Heart left ventricle (tissue), 16 donors: ENCODE measurements around the gene LRFN3. TPM values are rescaled to one million over a fixed set of nuclear protein-coding genes. Genes with fewer than 3 reads are reported as not detected.
A peak's percentile ranks its signal among the peaks of the same experiment; 100 is the strongest.
"Not testable (repeated sequence)": the region's sequence is repeated elsewhere in the genome, so short reads cannot be mapped to it uniquely, and the experiment has no call there.

Experiments used
- ATAC-seq, 4 donors: fragments of 200-7000 bp; cut with Tn5 transposase; one replicate each; pipeline ENCODE4 v1.9.1; 2020 to 2022; ENCODE audit warnings: moderate library complexity in 4 of 4, mild to moderate bottlenecking in 3 of 4, moderate number of reproducible peaks in 1 of 4
- DNase-seq, 5 donors: peaks; one replicate each; pipeline ENCODE4 v3.0.0-alpha.2; 2020
- H3K27ac ChIP-seq, 12 donors: fragments of 200-600 bp; sonication (generic) in 4 of 12; one replicate each; pipeline versions ENCODE4 v1.5.0 to v1.8.0; 2016 to 2022; ENCODE audit warnings: mild to moderate bottlenecking in 2 of 12
- H3K27me3 ChIP-seq, 9 donors: fragments of 200-600 bp; sonication (generic) in 2 of 9; one replicate each; pipeline versions ENCODE4 v1.5.1 to v1.8.0; 2016 to 2022; ENCODE audit warnings: mild to moderate bottlenecking in 3 of 9
- H3K36me3 ChIP-seq, 9 donors: fragments of 200-600 bp; sonication (generic) in 2 of 9; one replicate each; pipeline versions ENCODE4 v1.5.0 to v1.8.0; 2018 to 2022; ENCODE audit warnings: mild to moderate bottlenecking in 2 of 9
- H3K4me1 ChIP-seq, 12 donors: fragments of 200-600 bp; sonication (generic) in 4 of 12; one replicate each; pipeline versions ENCODE4 v1.5.0 to v1.8.0; 2016 to 2022; ENCODE audit warnings: mild to moderate bottlenecking in 3 of 12
- H3K4me3 ChIP-seq, 12 donors: fragments of 200-600 bp; sonication (generic) in 4 of 12; one replicate each; pipeline versions ENCODE4 v1.5.0 to v1.8.0; 2017 to 2022; ENCODE audit warnings: mild to moderate bottlenecking in 9 of 12, moderate library complexity in 4 of 12
- H3K9me3 ChIP-seq, 12 donors: fragments of 200-600 bp; sonication (generic) in 4 of 12; one replicate each; pipeline versions ENCODE4 v1.5.0 to v1.8.0; 2016 to 2022; ENCODE audit warnings: mild to moderate bottlenecking in 1 of 12
- CTCF ChIP-seq, 12 donors: fragments of 200-600 bp; sonication (generic) in 4 of 12; IDR thresholded peaks; one replicate each; pipeline versions ENCODE4 v1.5.0 to v1.8.0; 2018 to 2022; ENCODE audit warnings: antibody characterized with exemption in 12 of 12, mild to moderate bottlenecking in 5 of 12
- POLR2A ChIP-seq, 2 donors: fragments of 450-650 bp; IDR thresholded peaks; one replicate each; pipeline ENCODE4 v1.6.1; 2017; ENCODE audit warnings: antibody characterized with exemption in 2 of 2, mild to moderate bottlenecking in 2 of 2, moderate library complexity in 2 of 2
- WGBS, 4 donors: extraction: QIAGEN DNeasy Blood & Tissue Kit in 2 of 4; methylation state at CpG; one replicate each; pipeline versions ENCODE4 v1.1.5 to v1.1.7; 2013 to 2018; 5-methylcytosine and 5-hydroxymethylcytosine counted together
- intact Hi-C, 10 donors: fragments of 100-400 bp; cut with DNase I; formaldehyde crosslinking; loops; one replicate each; pipeline versions ENCODE4 v1.11.1 to v1.14.2; 2022
- polyA plus RNA-seq, 2 donors: library from polyadenylated mRNA; stranded (reverse); fragments of 200-250 nt; gene quantifications; one replicate each; pipeline ENCODE4 v1.2.3, GENCODE V29; 2013
- total RNA-seq, 9 donors: library from RNA; depleted of rRNA in 2 of 9; stranded (reverse); fragments of >200 nt in 2 of 9; fragmentation: NEBNext Ultra II Directional in 3 of 9; extraction: Animal tissue kit (Norgen Biotek cat#: 25700) in 3 of 9; gene quantifications; one replicate each; pipeline versions ENCODE4 v1.1.0 to v1.2.4, GENCODE V29; 2016 to 2023
- donor health status: ischemic (EF 13 %, LVEDD 7.1; RV severe dilation, severe dysfunction).
- donor health status: healthy with polysubstance abuse.
- donor health status: DM: no; HTN: yes; CAD: no.
- donor health status: DM: no; HTN: no; CAD: no.
- donor health status: ischemic (EF 25% LVEDD 6.9; RV normal size, moderate dysfunction).
- donor health status: ischemic (EF 25% LVEDD 5.7; RV mildly dilated, moderate dysfunction).
- donor health status: healthy.
- donor health status: DM: yes; HTN: yes; CAD: no.
- donor health status: ischemic (EF 35%, LVEDD 5.7; RV mildly dilated, moderate dysfunction).
- donor health status: nonischemic (EF 11% LVEDD 7.7; RV severe dilation, severe dysfunction).
- donor health status: DM: yes; HTN: yes; CAD: no.
- donor health status: PGD.
- donor health status: ischemic (EF 29% LVEDD 5.4; RV normal size, mild dysfunction).
- donor health status: nonischemic (EF 23%, LVEDD 6.1; RV moderate dilation, normal function).

LRFN3 gene
- total and polyA plus RNA-seq, 11 donors, result 4.5 to 18.6 (median 8.5) TPM

- peaks cover 0 to 6% (median 0%) of the 10 kb centered on the region in 9 donors for H3K27me3 ChIP-seq
- WGBS, 4 donors, result 70 to 79% (median 74%) methylated on average over 4 to 6 of the region's 6 CpGs
- H3K4me1 ChIP-seq, result peaks cover 0 to 60% (median 0%) of the 10 kb centered on the region in 12 donors
- intact Hi-C loops, result no loop called here
- H3K27ac ChIP-seq, result peak overlapping the region in 6 of 12 donors; percentile 20 to 88 (median 67)
- no peak overlapping the region for H3K4me3 ChIP-seq
- no peaks in the 10 kb centered on the region for H3K9me3 ChIP-seq
- DNase-seq (no peak), ATAC-seq (no peak)
- peaks cover 0 to 4% (median 0%) of the 10 kb centered on the region in 9 donors for H3K36me3 ChIP-seq
- TF ChIP-seq CTCF (IDR thresholded peaks at IDR 0.05), result no peak
- TF ChIP-seq POLR2A (IDR thresholded peaks at IDR 0.05), result no peak
Measured at GRCh38 chr19:35909684-35910035, 26.5 kb upstream of the LRFN3 start.

DNA sequence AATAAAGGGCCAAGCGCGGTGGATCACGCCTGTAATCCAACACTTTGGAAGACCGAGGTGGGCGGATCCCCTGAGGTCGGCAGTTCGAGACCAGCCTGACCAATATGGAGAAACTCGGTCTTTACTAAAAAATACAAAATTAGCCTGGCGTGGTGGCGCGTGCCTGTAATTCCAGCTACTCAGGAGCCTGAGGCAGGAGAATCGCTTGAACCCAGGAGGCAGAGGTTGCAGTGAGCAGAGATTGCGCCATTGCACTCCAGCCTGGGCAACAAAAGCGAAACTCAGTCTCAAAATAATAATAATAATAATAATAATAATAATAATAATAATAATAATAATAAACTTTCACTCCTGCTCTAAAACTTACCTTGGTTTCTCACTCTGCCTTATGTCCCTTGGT, 25.8 kb upstream of the LRFN3 start:
- 91 to 94% (median 92%) methylated on average over 14 of the region's 14 CpGs for WGBS, 4 donors
- Histone ChIP-seq H3K4me1 (peaks cover 0 to 56% (median 0%) of the 10 kb centered on the region in 12 donors), H3K27ac (peak overlapping the region in 3 of 12 donors; percentile 63 to 88 (median 71))
- H3K9me3 ChIP-seq, DNase-seq, intact Hi-C loops, H3K4me3 ChIP-seq, H3K36me3 ChIP-seq, ATAC-seq, H3K27me3 ChIP-seq: not testable (repeated sequence)

DNA sequence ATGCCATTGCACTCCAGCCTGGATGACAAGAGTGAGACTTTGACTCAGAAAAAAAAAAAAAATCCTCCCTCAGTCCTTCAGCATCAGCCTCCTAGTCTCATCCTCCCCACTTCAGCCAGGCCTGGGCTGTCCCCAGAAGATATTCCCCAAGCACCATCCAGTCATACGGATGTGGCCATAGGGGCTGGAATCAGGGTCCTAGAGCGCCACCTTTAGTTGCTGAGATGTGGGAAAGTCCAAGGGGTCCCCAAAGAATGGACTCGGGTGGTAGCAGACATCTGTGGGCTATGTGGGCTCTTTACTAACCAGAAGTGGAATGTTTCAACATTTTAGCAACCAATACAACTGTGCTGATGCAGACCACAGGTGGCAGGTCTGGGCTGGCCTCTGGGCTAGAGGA, 25.0 kb upstream of the LRFN3 start:
- peaks cover 0 to 51% (median 0%) of the 10 kb centered on the region in 12 donors for H3K4me1 ChIP-seq
- 37 to 46% (median 42%) methylated on average over 2 to 3 of the region's 3 CpGs for WGBS, 4 donors
- no peak for DNase-seq

DNA sequence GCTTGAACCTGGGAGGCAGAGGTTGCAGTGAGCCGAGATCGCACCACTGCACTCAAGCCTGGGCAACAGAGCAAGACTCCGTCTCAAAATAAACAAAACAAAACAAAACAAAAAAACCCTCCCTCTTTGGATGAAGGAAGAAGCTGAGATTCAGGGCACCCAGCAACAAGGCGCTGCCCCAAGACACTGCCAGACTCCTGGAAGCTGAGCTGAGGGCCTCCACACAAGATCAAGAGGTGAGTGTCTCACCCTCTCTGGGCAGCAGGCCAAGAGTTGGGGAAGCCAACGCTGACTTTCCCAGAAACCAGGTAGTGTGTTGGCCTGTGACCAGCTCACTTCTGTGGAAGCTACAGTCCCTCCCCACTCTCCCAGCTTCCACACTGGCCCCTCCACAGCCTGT, 24.4 kb upstream of the LRFN3 start:
- intact Hi-C loops, result no loop called here
- no peaks in the 10 kb centered on the region for H3K9me3 ChIP-seq
- WGBS, 4 donors, result 60 to 70% (median 67%) methylated on average over 5 of the region's 5 CpGs
- DNase-seq (no peak), ATAC-seq (no peak)
- H3K27me3 ChIP-seq, result peaks cover 0 to 6% (median 0%) of the 10 kb centered on the region in 9 donors
- no peaks in the 10 kb centered on the region for H3K36me3 ChIP-seq
- peak overlapping the region in 1 of 12 donors; percentile 18 for H3K27ac ChIP-seq
- H3K4me1 ChIP-seq, result peaks cover 0 to 45% (median 0%) of the 10 kb centered on the region in 12 donors
- H3K4me3 ChIP-seq, result no peak overlapping the region
- TF ChIP-seq POLR2A (IDR thresholded peaks at IDR 0.05), result no peak
- no peak for TF ChIP-seq CTCF (IDR thresholded peaks at IDR 0.05)

More for the DNA sequence above, 25.0 kb upstream of the LRFN3 start:
- Histone ChIP-seq H3K9me3 (no peaks in the 10 kb centered on the region), H3K27ac (peak overlapping the region in 1 of 12 donors; percentile 88), H3K27me3 (peaks cover 0 to 6% (median 0%) of the 10 kb centered on the region in 9 donors), H3K4me3 (no peak overlapping the region), H3K36me3 (peaks cover 0 to 4% (median 0%) of the 10 kb centered on the region in 9 donors)
- TF ChIP-seq POLR2A (IDR thresholded peaks at IDR 0.05), result no peak
- no peak for TF ChIP-seq CTCF (IDR thresholded peaks at IDR 0.05)
- intact Hi-C loops, result no loop called here
- ATAC-seq, result no peak

DNA sequence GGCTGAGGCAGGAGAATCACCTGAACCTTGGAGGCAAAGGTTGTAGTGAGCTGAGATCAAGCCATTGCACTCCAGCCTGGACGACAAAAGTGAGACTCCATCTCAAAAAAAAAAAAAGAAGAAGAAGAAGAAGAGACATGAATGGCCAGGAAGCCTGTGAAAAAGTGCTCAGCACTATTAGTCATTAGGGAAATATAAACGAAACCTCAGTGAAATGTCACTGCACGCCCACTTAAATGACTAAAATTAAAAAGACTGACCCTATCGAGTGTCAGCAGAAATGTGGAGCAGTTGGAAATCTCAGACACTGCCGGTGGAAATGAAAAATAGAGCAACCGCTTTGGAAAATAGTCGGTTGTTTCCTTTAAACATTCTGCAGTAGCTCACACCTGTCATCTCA, 22.6 kb upstream of the LRFN3 start:
- no peak for DNase-seq
- peaks cover 0 to 6% (median 0%) of the 10 kb centered on the region in 9 donors for H3K27me3 ChIP-seq
- 64 to 70% (median 64%) methylated on average over 7 of the region's 7 CpGs for WGBS, 4 donors

More for the DNA sequence above, 22.6 kb upstream of the LRFN3 start:
- no peaks in the 10 kb centered on the region for H3K9me3 ChIP-seq
- H3K27ac ChIP-seq, result peak overlapping the region in 1 of 12 donors; percentile 63
- intact Hi-C loops, result no loop called here
- H3K4me1 ChIP-seq, result peaks cover 0 to 42% (median 0%) of the 10 kb centered on the region in 12 donors
- peak overlapping the region in 1 of 12 donors; percentile 7 for H3K4me3 ChIP-seq
- ATAC-seq, result no peak
- TF ChIP-seq POLR2A (IDR thresholded peaks at IDR 0.05) (no peak), CTCF (IDR thresholded peaks at IDR 0.05) (no peak)
- H3K36me3 ChIP-seq, result no peaks in the 10 kb centered on the region
